ENCODE measurements around the gene YPEL1.

YPEL1 gene

GRCh38 chr22:21677606-21678443 is 57.8 kb downstream of the YPEL1 start:
- no peak overlapping the region for H3K4me3 ChIP-seq (ENCODE audit: low read length)

GRCh38 chr22:21674638-21675245 is 60.9 kb downstream of the YPEL1 start:
- Histone ChIP-seq H3K4me1 (ENCODE audit: control insufficient read depth, insufficient read depth, low read length) (peaks cover 5% of the 10 kb centered on the region), H3K27me3 (replicated peaks; ENCODE audit: control insufficient read depth, insufficient read depth, low read length) (no peaks in the 10 kb centered on the region), H3K4me3 (ENCODE audit: low read length) (no peak overlapping the region), H3K9me3 (ENCODE audit: control insufficient read depth, low read length) (no peaks in the 10 kb centered on the region), H3K36me3 (ENCODE audit: control insufficient read depth, insufficient read depth, low read length, severe bottlenecking) (peaks cover 61% of the 10 kb centered on the region), H3K9ac (ENCODE audit: low read length) (no peak overlapping the region)
- DNase-seq (ENCODE audit: low read depth) = no peak

More at GRCh38 chr22:21677606-21678443, 57.8 kb downstream of the YPEL1 start:
- no peaks in the 10 kb centered on the region for H3K9me3 ChIP-seq (ENCODE audit: control insufficient read depth, low read length)
- peaks cover 5% of the 10 kb centered on the region for H3K4me1 ChIP-seq (ENCODE audit: control insufficient read depth, insufficient read depth, low read length)
- no peak overlapping the region for H3K9ac ChIP-seq (ENCODE audit: low read length)
- no peaks in the 10 kb centered on the region for H3K27me3 ChIP-seq (replicated peaks; ENCODE audit: control insufficient read depth, insufficient read depth, low read length)
- peaks cover 49% of the 10 kb centered on the region for H3K36me3 ChIP-seq (ENCODE audit: control insufficient read depth, insufficient read depth, low read length, severe bottlenecking)
- no peak for DNase-seq (ENCODE audit: low read depth)

GRCh38 chr22:21673534-21674321 is 61.9 kb downstream of the YPEL1 start:
- Histone ChIP-seq H3K4me3 (ENCODE audit: low read length) (no peak overlapping the region), H3K9ac (ENCODE audit: low read length) (no peak overlapping the region), H3K9me3 (ENCODE audit: control insufficient read depth, low read length) (no peaks in the 10 kb centered on the region), H3K4me1 (ENCODE audit: control insufficient read depth, insufficient read depth, low read length) (peaks cover 5% of the 10 kb centered on the region), H3K27me3 (replicated peaks; ENCODE audit: control insufficient read depth, insufficient read depth, low read length) (no peaks in the 10 kb centered on the region), H3K36me3 (ENCODE audit: control insufficient read depth, insufficient read depth, low read length, severe bottlenecking) (peaks cover 62% of the 10 kb centered on the region)
- DNase-seq (ENCODE audit: low read depth) = no peak

- Histone ChIP-seq H3K4me3 (ENCODE audit: low read length) (no peak overlapping the region), H3K9ac (ENCODE audit: low read length) (no peak overlapping the region), H3K36me3 (ENCODE audit: control insufficient read depth, insufficient read depth, low read length, severe bottlenecking) (peaks cover 62% of the 10 kb centered on the region), H3K4me1 (ENCODE audit: control insufficient read depth, insufficient read depth, low read length) (no peaks in the 10 kb centered on the region), H3K9me3 (ENCODE audit: control insufficient read depth, low read length) (no peaks in the 10 kb centered on the region), H3K27me3 (replicated peaks; ENCODE audit: control insufficient read depth, insufficient read depth, low read length) (no peaks in the 10 kb centered on the region)
- no peak for DNase-seq (ENCODE audit: low read depth)
Measured at GRCh38 chr22:21672107-21672629, 63.4 kb downstream of the YPEL1 start.

- H3K4me1 ChIP-seq (ENCODE audit: control insufficient read depth, insufficient read depth, low read length) = peaks cover 3% of the 10 kb centered on the region
- H3K4me3 ChIP-seq (ENCODE audit: low read length) = no peak overlapping the region
- H3K9ac ChIP-seq (ENCODE audit: low read length) = no peak overlapping the region
- H3K9me3 ChIP-seq (ENCODE audit: control insufficient read depth, low read length) = no peaks in the 10 kb centered on the region
- DNase-seq (ENCODE audit: low read depth) = no peak
- no peaks in the 10 kb centered on the region for H3K27me3 ChIP-seq (replicated peaks; ENCODE audit: control insufficient read depth, insufficient read depth, low read length)
- peaks cover 43% of the 10 kb centered on the region for H3K36me3 ChIP-seq (ENCODE audit: control insufficient read depth, insufficient read depth, low read length, severe bottlenecking)
Measured at GRCh38 chr22:21669026-21669425, 66.6 kb downstream of the YPEL1 start.

GRCh38 chr22:21666786-21667185 is 68.8 kb downstream of the YPEL1 start:
- Histone ChIP-seq H3K27me3 (replicated peaks; ENCODE audit: control insufficient read depth, insufficient read depth, low read length) (no peaks in the 10 kb centered on the region), H3K4me3 (ENCODE audit: low read length) (peak overlapping the region; percentile 89)
- DNase-seq (ENCODE audit: low read depth) = peak; percentile 8

GRCh38 chr22:21665047-21665851 is 70.3 kb downstream of the YPEL1 start:
- DNase-seq (ENCODE audit: low read depth) = no peak
- Histone ChIP-seq H3K9me3 (ENCODE audit: control insufficient read depth, low read length) (no peaks in the 10 kb centered on the region), H3K4me3 (ENCODE audit: low read length) (peak overlapping the region; percentile 89), H3K36me3 (ENCODE audit: control insufficient read depth, insufficient read depth, low read length, severe bottlenecking) (peaks cover 6% of the 10 kb centered on the region), H3K4me1 (ENCODE audit: control insufficient read depth, insufficient read depth, low read length) (peaks cover 3% of the 10 kb centered on the region), H3K27me3 (replicated peaks; ENCODE audit: control insufficient read depth, insufficient read depth, low read length) (peaks cover 15% of the 10 kb centered on the region), H3K9ac (ENCODE audit: low read length) (peak overlapping the region; percentile 93)

More at GRCh38 chr22:21666786-21667185, 68.8 kb downstream of the YPEL1 start:
- Histone ChIP-seq H3K4me1 (ENCODE audit: control insufficient read depth, insufficient read depth, low read length) (peaks cover 3% of the 10 kb centered on the region), H3K36me3 (ENCODE audit: control insufficient read depth, insufficient read depth, low read length, severe bottlenecking) (peaks cover 21% of the 10 kb centered on the region), H3K9ac (ENCODE audit: low read length) (peak overlapping the region; percentile 93), H3K9me3 (ENCODE audit: control insufficient read depth, low read length) (no peaks in the 10 kb centered on the region)

- Histone ChIP-seq H3K9ac (ENCODE audit: low read length) (no peak overlapping the region), H3K9me3 (ENCODE audit: control insufficient read depth, low read length) (no peaks in the 10 kb centered on the region), H3K4me3 (ENCODE audit: low read length) (no peak overlapping the region), H3K36me3 (ENCODE audit: control insufficient read depth, insufficient read depth, low read length, severe bottlenecking) (no peaks in the 10 kb centered on the region), H3K4me1 (ENCODE audit: control insufficient read depth, insufficient read depth, low read length) (peaks cover 3% of the 10 kb centered on the region), H3K27me3 (replicated peaks; ENCODE audit: control insufficient read depth, insufficient read depth, low read length) (peaks cover 18% of the 10 kb centered on the region)
- no peak for DNase-seq (ENCODE audit: low read depth)
Measured at GRCh38 chr22:21663738-21664137, 71.9 kb downstream of the YPEL1 start.

- Histone ChIP-seq H3K9ac (ENCODE audit: low read length) (no peak overlapping the region), H3K4me1 (ENCODE audit: control insufficient read depth, insufficient read depth, low read length) (peaks cover 3% of the 10 kb centered on the region), H3K9me3 (ENCODE audit: control insufficient read depth, low read length) (no peaks in the 10 kb centered on the region), H3K36me3 (ENCODE audit: control insufficient read depth, insufficient read depth, low read length, severe bottlenecking) (no peaks in the 10 kb centered on the region), H3K4me3 (ENCODE audit: low read length) (no peak overlapping the region), H3K27me3 (replicated peaks; ENCODE audit: control insufficient read depth, insufficient read depth, low read length) (peaks cover 18% of the 10 kb centered on the region)
- DNase-seq (ENCODE audit: low read depth) = no peak
Measured at GRCh38 chr22:21661991-21662390, 73.6 kb downstream of the YPEL1 start.

GRCh38 chr22:21660904-21661303 is 74.7 kb downstream of the YPEL1 start:
- Histone ChIP-seq H3K9me3 (ENCODE audit: control insufficient read depth, low read length) (no peaks in the 10 kb centered on the region), H3K27me3 (replicated peaks; ENCODE audit: control insufficient read depth, insufficient read depth, low read length) (peaks cover 18% of the 10 kb centered on the region), H3K4me1 (ENCODE audit: control insufficient read depth, insufficient read depth, low read length) (no peaks in the 10 kb centered on the region), H3K36me3 (ENCODE audit: control insufficient read depth, insufficient read depth, low read length, severe bottlenecking) (no peaks in the 10 kb centered on the region), H3K9ac (ENCODE audit: low read length) (no peak overlapping the region), H3K4me3 (ENCODE audit: low read length) (no peak overlapping the region)
- no peak for DNase-seq (ENCODE audit: low read depth)

Measured in adipocyte (in vitro differentiated cells).